ENCODE results near the gene ATP2B2.

Gene ATP2B2

DNA sequence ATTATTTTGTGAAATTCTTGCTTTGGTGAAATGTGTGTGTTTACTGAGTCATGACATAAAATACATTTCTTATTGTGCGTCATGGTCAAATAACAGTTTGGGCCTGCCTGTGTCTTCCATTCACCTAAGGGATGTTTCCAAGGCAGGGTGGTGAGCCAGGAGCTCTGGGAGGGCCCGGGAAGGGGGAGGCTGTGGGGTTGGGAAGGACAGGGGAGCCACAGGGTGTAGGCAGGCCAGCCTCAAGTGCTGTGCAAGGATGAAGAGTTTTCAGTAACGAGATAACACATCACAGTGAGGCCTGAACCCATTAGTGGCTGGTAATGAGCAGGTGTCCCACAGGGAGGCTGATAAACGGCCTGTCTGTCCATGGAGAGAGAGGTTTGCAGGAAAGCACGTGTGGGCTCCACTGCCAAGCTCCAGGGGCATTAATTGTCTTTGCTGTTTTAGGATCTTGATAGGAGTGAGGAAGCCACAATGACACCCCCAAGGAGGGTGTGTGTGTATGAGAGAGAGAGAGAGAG lies 148.9 kb downstream of the ATP2B2 start:
- no peak for DNase-seq

GRCh38 chr3:10354361-10355015 lies 150.9 kb downstream of the ATP2B2 start:
- DNase-seq, result no peak

DNA sequence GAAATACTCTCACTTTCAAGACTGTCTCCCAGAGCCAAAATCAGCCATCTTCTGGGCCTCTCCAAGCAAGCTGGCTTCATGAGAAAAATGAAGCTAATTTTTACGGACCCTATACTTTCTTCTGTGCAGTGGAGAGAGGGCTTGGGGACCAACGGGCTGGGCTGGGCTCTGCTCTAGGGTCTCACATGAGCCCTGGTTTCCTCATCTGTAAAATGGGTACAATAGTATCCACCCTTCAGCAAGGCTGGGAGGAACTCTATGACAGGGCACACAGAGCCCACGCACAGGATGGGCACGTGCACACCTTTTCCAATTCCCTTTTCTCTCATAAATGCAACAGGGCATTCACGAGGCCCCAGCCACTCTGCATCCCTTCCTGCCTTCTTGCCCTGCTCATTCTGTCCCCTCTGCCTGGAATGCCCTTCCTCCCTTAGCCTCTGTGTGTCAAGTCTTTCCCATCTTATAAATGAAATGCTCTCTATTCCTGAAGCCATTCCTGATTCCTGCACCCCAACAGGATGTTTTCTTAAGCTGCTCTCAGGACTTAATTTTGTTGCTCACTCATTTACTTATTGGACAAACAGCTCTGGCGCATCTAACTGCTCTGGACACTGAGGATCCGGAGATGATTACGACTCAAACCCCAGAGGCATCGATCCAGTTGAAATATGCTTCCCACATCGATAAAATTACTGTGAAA lies 151.6 kb downstream of the ATP2B2 start:
- no peak for DNase-seq

DNA sequence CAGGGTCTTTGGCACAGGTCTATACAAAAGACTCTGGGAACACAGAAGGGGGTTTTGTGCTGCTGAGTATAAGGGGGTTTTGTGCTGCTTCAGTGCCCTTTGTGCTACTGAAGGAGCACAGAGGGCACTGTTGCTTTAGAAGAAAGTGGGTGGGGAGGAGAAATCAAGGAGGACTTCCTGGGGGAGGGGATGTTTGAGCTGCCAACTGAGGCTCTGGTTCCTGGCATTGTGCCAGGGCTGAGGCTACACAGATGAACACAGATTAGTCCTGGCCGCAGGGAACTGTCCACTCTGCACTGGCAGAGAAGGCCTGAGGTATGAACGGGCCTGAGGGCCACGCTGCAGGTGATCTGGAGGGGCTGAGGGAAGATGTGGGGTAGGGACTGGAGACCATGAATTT lies 152.2 kb downstream of the ATP2B2 start:
- DNase-seq, result no peak

DNA sequence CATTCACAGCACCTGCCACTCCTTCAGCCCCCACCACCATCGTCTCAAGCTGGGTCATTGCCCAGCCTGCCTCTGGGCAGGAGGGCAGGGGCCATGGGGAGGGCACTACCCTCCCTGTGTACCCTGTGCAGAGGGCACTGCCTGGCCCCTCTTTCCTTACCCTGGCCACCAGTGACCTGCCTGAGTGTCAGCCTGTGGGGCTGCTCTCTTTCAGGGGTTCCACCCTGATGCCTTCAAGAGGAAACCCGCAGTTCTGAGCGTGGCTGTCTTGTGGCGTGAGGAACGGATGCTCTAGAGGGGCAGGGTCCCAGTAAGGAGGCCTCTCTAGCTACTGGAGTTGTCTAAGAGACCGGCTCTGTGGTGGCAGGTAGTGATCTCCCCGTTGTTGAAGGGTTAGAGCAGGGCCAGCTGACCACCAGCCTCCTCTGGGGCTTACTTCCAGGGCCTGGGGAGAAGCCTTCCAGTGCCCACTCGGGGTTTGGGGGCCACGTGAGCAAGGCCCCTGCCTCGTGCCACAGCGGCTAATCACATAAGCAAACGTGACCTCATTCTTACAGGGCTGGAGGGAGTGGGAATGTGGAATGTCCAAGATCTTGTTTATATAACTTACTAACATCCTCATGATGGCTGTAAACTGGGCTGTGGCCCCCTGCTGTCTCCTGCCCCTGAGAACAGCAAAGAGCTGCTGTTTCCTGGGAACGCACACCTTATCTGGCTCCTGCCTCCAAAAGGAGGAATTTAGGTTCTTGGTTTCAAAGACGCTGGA lies 153.1 kb downstream of the ATP2B2 start:
- DNase-seq, result no peak

DNA sequence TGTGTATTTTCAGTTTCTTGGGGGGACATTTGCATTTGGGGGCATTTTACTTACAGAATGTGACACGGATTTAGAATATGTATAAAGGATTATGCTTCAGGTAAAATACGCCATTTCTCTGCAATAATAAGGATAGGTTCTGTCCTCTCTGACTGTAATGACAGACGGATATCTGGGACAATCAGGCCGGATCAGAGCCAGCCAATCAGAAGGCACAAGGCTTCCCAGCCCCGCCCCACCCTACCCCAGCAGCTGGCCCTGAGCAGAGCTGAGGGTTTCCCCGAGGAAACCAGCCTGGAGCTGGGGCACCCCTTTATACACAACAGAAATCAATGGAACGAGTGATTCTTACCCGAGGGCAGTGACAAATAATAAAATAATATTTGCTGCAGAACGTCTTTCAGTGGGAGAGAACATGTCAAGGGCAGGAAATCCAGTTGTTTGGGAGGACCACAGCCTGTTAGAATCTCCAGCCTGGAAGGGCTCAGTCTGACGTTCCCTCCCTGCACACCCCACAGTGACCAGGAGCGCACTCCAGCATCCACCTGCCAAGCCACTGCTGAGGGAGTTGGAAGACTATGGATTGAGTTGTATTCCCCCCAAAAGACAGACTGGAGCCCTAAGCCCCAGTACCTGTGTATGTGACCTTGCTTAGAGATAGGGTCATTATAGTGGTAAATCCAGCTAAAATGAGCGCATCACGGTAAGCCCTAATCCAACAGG lies 154.2 kb downstream of the ATP2B2 start:
- no peak for DNase-seq

DNA sequence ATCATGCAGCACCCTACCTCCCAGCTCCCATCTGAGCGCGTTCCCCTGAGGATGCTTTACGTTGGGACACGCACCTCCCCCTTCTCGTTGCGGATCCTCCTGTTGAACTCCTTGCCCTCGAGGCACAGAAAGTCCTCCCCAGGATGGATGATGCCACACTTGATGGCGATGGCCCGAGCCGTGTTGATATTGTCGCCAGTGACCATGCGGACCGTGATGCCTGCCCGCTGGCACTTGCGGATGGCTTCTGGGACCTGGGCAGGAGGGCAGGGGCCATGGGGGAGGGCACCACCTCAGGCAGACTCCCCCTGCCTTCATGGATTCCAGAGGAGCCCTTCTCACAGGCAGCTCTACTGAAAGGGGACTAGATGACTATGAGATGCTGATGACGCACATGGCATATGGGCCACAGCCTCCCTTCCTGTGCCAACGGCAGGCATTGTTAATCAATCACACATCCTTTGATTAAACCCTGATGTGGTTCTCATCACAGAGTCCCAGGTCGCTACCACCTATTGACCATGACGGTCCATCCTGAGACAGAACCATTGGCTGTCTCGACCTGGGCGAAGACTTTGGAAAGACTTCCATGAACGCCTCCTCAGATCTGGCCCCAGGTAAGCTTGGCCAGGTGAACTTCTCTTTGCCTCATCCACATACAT lies 154.9 kb downstream of the ATP2B2 start:
- no peak for DNase-seq

GRCh38 chr3:10349801-10350200 lies 155.6 kb downstream of the ATP2B2 start:
- DNase-seq, result no peak

DNA sequence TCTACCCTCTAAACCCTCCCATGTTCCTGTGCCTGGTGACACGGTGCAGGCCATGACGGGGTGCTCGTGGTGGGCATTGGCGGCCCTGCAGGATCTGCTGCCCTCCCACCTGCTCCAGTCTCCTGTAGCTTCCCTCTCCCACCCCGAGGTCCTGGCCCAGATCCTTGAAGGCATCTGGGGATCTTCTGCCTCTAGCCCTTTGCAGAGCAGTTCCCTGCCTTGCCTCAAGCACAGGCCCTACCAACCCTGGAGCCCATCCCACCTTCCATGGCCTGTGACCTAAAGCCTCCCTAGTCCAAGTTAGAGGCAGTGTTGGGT lies 157.0 kb downstream of the ATP2B2 start:
- DNase-seq, result no peak

- DNase-seq, result no peak
These were observed 157.6 kb downstream of the ATP2B2 start for GRCh38 chr3:10347648-10348403.

GRCh38 chr3:10345911-10346310 lies 159.5 kb downstream of the ATP2B2 start:
- DNase-seq, result no peak

DNA sequence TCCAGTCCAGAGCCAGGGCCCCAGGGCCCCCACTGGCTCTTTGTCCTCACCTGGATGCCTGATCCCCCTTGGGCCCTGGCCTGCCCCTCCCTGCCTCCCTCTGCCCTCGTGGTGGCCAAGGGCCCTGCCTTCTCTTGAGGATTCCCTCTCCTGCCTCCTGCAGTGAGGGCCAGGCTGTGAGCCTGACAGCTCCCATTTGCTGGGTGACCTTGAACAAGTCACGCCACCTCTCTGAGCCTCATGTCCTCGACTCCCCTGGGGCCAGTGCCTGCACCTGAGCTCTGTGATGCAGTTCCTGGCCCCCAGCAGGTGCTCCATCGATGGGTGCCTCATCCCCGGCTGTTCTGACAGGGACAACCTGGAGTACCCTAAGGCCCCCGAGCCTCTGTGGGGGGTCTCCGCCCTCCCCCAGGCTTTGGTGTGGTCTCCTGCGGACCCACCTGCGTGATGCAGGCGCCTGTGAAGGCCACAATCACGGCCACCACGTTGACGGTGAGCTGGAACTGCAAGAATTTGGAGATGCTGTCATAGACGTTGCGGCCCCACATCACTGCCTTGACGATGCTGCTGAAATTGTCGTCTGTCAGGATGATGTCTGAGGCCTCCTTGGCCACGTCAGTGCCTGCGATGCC lies 160.3 kb downstream of the ATP2B2 start:
- no peak for DNase-seq

DNA sequence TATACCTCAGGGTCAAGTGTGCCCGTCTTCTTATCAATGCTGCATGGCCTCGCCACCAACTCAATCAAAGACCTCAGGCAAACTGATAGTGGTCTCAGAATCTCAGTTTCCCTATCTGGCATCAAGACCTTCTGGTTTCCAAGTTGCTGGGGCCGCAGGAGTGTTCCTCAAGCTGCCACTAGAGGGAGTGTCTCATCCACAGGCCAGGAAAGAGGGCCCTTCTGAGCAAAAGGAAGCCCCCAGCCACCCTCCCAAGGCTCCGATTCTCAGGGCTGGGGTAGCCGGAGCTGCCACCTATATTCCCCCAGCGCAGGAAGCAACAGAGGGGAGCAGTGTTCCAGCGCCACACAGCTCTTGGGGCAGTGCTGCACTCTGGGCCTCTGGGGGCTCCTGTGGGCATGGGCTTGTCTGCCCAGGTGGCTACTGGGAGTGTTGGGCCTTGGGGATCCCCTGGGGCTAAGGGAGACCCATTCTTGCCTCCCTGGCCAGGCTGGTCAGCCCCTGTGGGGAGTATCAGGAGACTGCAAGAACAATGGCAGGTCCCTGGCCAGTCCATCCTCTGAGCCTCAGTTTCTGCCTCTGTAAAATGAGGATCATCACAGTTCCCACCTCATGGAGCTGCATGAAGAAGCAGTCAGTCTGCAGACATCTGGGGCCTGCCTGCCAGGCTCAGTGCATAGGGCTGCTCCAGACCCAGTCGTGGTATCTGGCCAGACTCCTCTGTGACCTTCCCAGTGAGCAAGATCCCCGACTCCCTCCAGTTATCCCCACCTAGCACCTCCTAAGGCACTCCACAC lies 161.0 kb downstream of the ATP2B2 start:
- peak; percentile 12 for DNase-seq

DNA sequence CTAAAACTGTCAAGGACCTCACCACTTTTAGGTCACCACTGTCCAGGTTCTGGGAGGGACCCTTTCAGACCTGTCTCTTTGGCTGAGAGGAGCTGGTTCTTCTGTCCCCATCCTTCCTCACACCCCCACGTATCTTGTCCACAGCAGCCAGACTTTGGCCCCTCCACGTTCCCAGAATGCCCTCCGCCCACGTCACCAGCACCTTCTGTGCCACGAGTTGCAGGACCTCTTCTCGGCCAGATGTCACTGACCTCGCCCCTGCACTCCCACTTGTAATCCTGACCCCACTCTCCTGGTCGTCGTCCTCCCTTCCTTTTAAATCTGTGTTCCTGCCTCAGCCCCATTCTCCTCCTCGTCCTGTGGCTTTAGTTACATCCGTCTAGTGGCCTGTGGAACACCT lies 161.9 kb downstream of the ATP2B2 start:
- DNase-seq, result no peak

GRCh38 chr3:10342781-10343180 lies 162.6 kb downstream of the ATP2B2 start:
- no peak for DNase-seq

DNA sequence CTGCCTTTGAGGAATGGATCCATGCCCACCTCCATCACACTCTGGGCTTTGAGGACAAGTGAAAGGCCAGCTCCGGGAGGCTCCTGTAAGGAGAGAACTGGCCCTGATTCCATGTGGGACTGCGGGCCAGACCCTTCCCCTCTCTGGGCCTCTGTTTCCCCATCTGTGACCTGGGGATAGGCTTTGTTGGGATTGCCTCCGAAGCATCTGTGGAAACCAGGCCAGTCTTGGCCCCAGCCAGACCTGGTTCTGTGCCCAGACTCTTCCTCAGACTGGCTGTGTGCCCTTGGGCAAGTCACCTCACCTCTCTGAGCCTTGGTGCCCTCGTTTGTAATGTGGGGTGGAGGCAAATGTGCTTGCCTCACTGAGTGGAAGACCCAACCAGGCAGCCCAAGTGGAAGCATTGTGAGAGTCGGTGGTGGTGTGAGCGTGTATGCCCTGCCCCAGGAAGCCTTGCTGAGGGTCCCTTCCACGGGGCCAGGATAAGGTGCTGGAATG lies 163.4 kb downstream of the ATP2B2 start:
- no peak for DNase-seq

- DNase-seq, result no peak
These were observed 164.9 kb downstream of the ATP2B2 start for GRCh38 chr3:10340476-10340875.

GRCh38 chr3:10340046-10340445 lies 165.3 kb downstream of the ATP2B2 start:
- no peak for DNase-seq

DNA sequence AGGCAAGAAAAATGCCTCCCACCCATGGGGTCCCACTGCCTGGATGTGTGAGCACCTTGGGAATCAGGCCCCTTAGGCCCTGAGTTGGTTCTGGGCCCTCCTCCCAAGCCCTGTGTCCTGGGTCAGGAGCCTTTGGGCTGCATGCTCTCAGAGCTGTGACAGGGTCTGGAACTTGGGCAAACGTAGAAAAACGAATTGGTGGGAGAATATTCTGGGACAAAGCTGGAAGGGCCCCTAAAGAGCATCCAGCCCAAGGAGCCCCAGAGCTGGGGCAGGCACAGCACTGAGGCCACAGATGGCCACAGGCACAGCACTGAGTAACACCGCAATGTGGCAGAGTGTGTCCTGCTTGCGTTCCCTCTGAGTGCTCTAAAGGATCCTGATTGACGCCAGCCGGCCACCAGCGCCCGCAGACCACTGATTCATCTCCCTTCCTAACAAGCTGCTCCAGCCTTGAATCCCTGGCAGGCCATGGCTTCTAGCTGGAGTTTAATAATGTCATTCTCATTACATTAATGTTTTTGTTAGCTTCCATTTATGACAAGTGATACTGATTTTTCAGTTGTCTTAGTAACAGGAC lies 165.9 kb downstream of the ATP2B2 start:
- no peak for DNase-seq
